Ascending aorta (tissue), 2 donors: ENCODE measurements around the gene STX5. TPM values are rescaled to one million over a fixed set of nuclear protein-coding genes. Genes with fewer than 3 reads are reported as not detected.

ENCODE experiments used
- DNase-seq, 2 donors: peaks; one replicate each; pipeline ENCODE4 v3.0.0-alpha.2; 2019; ENCODE audit warnings: low spot score in 2 of 2
- H3K27ac ChIP-seq, 2 donors: fragments of 200-600 bp; sonication (generic); one replicate each; pipeline ENCODE4 v1.5.1; 2016 to 2017; ENCODE audit warnings: mild to moderate bottlenecking in 1 of 2
- H3K27me3 ChIP-seq: fragments of 200-600 bp; sonication (generic); one replicate; pipeline ENCODE4 v1.5.1; 2017
- H3K36me3 ChIP-seq, 2 donors: fragments of 200-600 bp; sonication (generic); one replicate each; pipeline ENCODE4 v1.5.1; 2016
- H3K4me1 ChIP-seq, 2 donors: fragments of 200-600 bp; sonication (generic); one replicate each; pipeline ENCODE4 v1.5.1; 2016 to 2017; ENCODE audit warnings: mild to moderate bottlenecking in 1 of 2
- H3K4me3 ChIP-seq, 2 donors: fragments of 200-600 bp; sonication (generic); one replicate each; pipeline ENCODE4 v1.5.1; 2016 to 2017; ENCODE audit warnings: mild to moderate bottlenecking in 1 of 2
- H3K9me3 ChIP-seq, 2 donors: fragments of 200-600 bp; sonication (generic); one replicate each; pipeline ENCODE4 v1.5.1; 2016
- CTCF ChIP-seq, 3 experiments: fragments of 200-600 bp in 2 of 3; fragments of 450-650 bp in 1 of 3; sonication (generic) in 2 of 3; IDR thresholded peaks; one replicate each; pipeline ENCODE4 v1.5.1; 2016 to 2019; ENCODE audit warnings: antibody characterized with exemption in 3 of 3, mild to moderate bottlenecking in 1 of 3, moderate library complexity in 1 of 3
- intact Hi-C: fragments of 100-400 bp; cut with DNase I; formaldehyde crosslinking; loops from one replicate; pipeline ENCODE4 v1.15.1; 2023
- total RNA-seq: library from RNA; depleted of rRNA; stranded (reverse); fragments of >200 nt; gene quantifications from one replicate; pipeline ENCODE4 v1.1.0, GENCODE V29; 2016

STX5 gene
- total RNA-seq, 1 donor from 2014 or later: 40.3 TPM

DNA sequence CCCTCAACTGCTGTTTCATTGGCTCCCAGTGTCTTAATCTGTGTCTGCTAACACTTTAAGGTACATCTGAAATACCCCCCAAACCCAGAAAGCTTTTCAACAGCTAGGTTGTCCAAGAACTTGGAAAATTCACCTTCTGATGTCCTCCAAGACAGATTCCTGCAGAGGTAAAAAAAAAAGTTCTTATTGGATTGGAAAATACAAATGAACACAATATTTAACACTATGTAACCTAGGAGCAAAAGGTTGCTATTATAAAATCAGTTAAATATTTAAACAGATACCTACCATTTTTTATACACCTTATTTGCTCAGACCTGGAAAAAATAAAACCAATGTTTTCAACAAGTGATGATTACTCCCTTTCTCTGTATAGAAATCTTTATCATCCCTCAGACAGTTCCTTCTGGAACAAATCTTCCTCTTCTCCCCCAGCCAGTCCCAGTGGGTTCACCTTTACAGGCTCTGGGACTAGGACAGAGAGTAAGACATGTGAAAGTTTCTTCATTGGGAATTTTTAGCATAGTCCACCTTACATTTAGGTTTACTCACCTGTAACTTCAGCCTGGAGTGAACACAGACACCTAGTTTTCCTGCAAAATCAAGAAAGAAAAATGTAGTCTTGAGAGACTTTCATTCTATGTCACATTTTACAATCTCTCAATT lies 20.8 kb upstream of the STX5 start:
- Histone ChIP-seq H3K4me1 (peaks cover 10 to 15% of the 10 kb centered on the region in 2 donors), H3K4me3 (no peak overlapping the region), H3K27me3 (no peaks in the 10 kb centered on the region), H3K9me3 (no peaks in the 10 kb centered on the region), H3K36me3 (peaks cover 20 to 33% of the 10 kb centered on the region in 2 donors), H3K27ac (no peak overlapping the region)
- intact Hi-C loops: no loop called here
- no peak for TF ChIP-seq CTCF (IDR thresholded peaks at IDR 0.05)
- DNase-seq: no peak

GRCh38 chr11:62851807-62852522 lies 20.1 kb upstream of the STX5 start:
- no peak for TF ChIP-seq CTCF (IDR thresholded peaks at IDR 0.05)
- H3K4me1 ChIP-seq: peaks cover 10 to 15% of the 10 kb centered on the region in 2 donors
- intact Hi-C loops: no loop called here

DNA sequence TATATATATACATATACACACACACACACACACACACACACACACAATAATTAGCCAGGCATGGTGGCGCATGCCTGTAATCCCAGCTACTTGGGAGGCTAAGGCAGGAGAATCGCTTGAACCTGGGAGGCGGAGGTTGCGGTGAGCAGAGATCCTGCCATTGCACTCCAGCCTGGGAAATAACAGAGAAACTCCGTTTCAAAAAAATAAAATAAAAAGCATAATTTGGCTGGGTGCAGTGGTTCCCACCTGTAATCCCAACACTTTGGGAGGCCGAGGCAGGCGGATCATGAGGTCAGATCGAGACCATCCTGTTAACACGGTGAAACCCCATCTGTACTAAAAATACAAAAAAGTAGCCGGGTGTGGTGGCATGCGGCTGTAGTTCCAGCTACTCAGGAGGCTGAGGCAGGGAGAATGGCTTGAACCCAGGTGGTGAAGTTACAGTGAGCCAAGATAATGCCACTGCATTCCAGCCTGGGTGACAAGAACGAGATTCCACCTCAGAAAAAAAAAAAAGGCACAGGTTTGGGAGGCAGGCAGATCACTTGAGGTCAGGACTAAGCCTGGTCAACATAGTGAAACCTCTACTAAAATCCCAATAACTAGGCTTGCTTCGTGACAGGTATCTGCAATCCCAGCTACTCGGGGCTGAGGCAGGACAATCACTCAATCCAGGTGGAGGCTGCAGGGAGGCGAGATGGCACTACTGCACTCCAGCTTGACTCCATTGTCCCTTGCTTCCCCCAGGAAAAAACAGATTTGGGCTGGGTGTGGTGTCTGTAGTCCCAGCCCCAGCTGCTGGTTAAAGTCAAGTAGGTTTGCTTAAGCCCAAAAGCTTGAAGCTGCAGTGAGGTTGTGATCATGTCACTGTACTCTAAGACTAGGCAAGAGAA lies 19.3 kb upstream of the STX5 start:
- intact Hi-C loops: no loop called here

More at GRCh38 chr11:62851807-62852522, 20.1 kb upstream of the STX5 start:
- H3K27me3 ChIP-seq: no peaks in the 10 kb centered on the region
- DNase-seq: no peak
- H3K36me3 ChIP-seq: peaks cover 20 to 33% of the 10 kb centered on the region in 2 donors
- no peak overlapping the region for H3K27ac ChIP-seq
- no peaks in the 10 kb centered on the region for H3K9me3 ChIP-seq
- no peak overlapping the region for H3K4me3 ChIP-seq

GRCh38 chr11:62847767-62848314 lies 16.0 kb upstream of the STX5 start:
- no peak for DNase-seq
- no peak for TF ChIP-seq CTCF (IDR thresholded peaks at IDR 0.05)
- Histone ChIP-seq H3K36me3 (peaks cover 10 to 17% of the 10 kb centered on the region in 2 donors), H3K9me3 (no peaks in the 10 kb centered on the region), H3K27ac (no peak overlapping the region), H3K4me3 (no peak overlapping the region), H3K27me3 (no peaks in the 10 kb centered on the region), H3K4me1 (no peaks in the 10 kb centered on the region)
- intact Hi-C loops: no loop called here

More for the DNA sequence above, 19.3 kb upstream of the STX5 start:
- Histone ChIP-seq H3K27me3 (no peaks in the 10 kb centered on the region), H3K9me3 (no peaks in the 10 kb centered on the region), H3K27ac (no peak overlapping the region), H3K4me1 (peaks cover 10 to 15% of the 10 kb centered on the region in 2 donors), H3K36me3 (peaks cover 20 to 33% of the 10 kb centered on the region in 2 donors), H3K4me3 (no peak overlapping the region)
- TF ChIP-seq CTCF (IDR thresholded peaks at IDR 0.05): no peak
- DNase-seq: no peak

GRCh38 chr11:62846177-62846576 lies 14.3 kb upstream of the STX5 start:
- Histone ChIP-seq H3K9me3 (no peaks in the 10 kb centered on the region), H3K36me3 (peaks cover 0 to under 1% of the 10 kb centered on the region in 2 donors), H3K4me3 (no peak overlapping the region), H3K27me3 (no peaks in the 10 kb centered on the region), H3K27ac (no peak overlapping the region), H3K4me1 (peaks cover 0 to 7% of the 10 kb centered on the region in 2 donors)
- intact Hi-C loops: no loop called here
- TF ChIP-seq CTCF (IDR thresholded peaks at IDR 0.05): no peak
- DNase-seq: no peak
